Caki2 (cell line): ENCODE measurements around the gene LGALS9B. TPM values are rescaled to one million over a fixed set of nuclear protein-coding genes. Genes with fewer than 3 reads are reported as not detected.
"Not testable (repeated sequence)": the region's sequence is repeated elsewhere in the genome, so short reads cannot be mapped to it uniquely, and the experiment has no call there.

Experiments used
- DNase-seq: peaks from one replicate; pipeline ENCODE4 v3.0.0-alpha.2; 2015; ENCODE audit warnings: low read depth
- in situ Hi-C: cut with HindIII; loops from 2 replicates; pipeline ENCODE4 v1.10.0; 2016; ENCODE audit warnings: low sequenced_read_pairs, low pct_unique_long_range_greater_than_20kb, mixed read lengths
- total RNA-seq: library from RNA; depleted of rRNA; stranded (reverse); fragments of >200 nt; shearing (Covaris generic); gene quantifications from 2 replicates; pipeline ENCODE4 v1.2.3, GENCODE V29; 2014; ENCODE audit warnings: low replicate concordance

Gene LGALS9B
- total RNA-seq, 1 experiment from 2014 or later: 0.54 TPM

DNA sequence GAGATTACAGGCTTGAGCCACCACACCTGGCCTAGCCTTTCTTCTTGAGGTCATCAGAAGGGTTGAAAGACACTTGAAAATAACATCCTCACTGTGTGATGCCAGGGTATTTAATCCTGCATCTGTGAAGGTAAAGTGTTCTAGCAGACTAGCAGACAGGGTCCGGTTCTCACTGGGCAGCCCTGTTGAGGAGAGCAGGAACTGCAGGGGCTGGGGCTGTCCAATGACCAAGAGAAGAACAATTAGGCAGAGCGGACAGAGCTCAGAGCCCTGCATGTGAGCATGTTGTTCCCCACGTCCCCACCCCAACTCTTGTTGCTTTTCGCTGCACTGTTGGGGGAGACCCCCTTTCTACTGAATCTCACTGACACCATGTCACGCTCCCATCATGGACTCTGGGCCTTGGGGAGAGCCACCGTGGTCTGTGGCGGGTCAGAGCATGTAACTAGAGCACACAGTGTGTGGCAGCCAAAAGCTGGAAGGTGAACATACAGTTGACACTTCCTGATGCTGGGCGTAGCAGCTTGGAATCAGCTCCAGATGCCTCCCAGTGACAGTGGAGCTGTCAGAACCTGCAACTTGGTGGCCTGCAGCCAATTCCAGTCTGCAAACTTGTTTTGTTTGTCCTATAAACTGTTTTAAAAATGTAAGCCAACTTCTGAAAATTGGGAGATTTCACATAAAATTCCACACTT, 7.9 kb upstream of the LGALS9B start:
- DNase-seq, in situ Hi-C loops: not testable (repeated sequence)

DNA sequence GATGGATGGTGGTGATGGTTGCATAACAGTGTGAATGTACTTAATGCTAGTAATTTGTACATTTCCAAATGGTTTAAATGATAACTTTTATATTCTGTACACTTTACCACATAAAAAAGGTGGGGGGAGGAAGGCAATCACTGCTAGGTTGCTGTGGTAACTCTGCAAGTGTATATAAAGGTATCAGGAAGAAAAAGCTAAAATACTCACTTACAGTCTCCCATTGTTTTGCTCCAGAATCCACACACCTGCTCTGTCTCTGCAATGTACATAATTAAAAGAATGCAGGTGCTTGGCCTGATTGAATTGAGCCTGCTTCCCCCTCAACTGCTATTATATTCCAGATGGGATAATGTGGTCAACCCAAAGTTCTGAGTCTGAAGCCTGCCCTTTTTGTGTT, 6.7 kb upstream of the LGALS9B start:
- in situ Hi-C loops, DNase-seq: not testable (repeated sequence)

DNA sequence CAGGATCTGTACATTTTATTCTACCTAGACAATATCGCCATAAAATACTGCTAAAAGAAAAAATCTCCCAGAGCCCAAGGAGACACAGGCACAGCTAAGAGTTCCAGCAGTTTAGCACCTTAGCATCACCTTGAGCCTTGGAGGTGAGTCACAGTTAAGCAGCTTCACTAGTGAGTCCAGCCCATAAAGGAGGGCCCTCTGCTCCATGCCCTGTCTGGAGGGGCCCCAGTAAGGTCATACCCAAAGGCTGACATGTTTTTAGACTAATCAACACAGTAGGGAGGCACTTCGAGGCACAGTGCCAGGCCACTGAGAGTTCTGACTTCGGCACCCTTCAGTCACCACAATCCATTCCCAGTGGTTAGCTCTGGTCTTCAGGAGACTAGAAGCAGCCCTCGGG, 2.6 kb upstream of the LGALS9B start:
- in situ Hi-C loops: not testable (repeated sequence)

DNA sequence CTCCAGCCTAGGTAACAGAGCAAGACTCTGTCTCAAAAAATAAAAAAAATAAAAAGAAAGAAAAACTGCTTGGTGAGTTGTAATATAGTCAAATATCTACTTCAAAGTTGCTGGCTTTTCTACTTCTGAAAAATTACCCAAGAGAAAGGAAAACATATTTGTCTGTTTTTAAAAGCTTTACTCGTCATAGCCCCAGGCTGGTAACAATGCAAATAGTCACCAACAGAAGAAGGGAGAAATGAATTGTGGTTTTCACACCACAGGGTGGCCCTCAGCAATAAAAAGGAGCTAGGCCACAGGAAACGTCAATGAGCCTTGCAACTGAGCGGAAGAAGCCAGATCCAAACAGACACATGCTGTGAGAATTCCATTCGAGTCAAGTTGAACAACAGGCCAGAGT, 1.8 kb upstream of the LGALS9B start:
- in situ Hi-C loops, DNase-seq: not testable (repeated sequence)

More for the DNA sequence above, 2.6 kb upstream of the LGALS9B start:
- not testable (repeated sequence) for DNase-seq

DNA sequence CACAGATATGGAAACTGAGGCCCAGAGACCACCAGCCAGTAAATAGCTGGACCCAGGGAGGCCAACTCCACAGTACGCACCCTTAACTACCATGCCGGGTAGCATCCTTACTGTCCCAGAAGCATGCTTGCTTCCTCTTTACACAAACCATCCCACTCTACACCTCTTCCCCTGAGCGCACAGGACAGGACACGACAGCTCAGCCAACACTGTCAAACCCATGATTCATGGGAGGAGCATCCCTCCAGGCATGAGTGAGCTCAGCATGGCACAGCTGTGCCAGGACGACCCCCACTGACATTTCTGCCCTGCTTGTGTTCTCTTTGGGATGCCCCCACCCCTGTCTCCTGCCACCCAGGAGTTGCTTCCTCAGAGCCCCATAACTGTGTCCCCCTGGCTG, 340 bp downstream of the LGALS9B start:
- DNase-seq, in situ Hi-C loops: not testable (repeated sequence)

DNA sequence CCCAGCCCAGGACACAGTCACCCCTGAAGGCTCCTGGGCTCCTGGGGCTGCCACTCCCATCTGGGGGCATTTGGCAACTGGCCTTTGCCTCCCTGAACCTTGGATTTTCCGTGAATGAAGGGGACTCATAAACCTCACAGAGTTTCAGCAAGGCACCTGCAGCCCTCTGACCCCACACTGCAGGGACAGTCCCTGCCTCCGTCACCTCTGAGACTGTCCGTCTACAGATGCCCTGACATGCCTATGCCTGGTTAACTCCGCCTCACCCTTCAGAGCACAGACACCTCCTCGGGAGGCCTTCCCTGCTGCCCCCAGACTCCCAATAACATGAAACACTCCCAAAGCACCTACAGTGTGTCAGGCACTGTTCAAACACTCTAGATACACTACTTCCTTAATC, 786 bp downstream of the LGALS9B start:
- DNase-seq, in situ Hi-C loops: not testable (repeated sequence)

DNA sequence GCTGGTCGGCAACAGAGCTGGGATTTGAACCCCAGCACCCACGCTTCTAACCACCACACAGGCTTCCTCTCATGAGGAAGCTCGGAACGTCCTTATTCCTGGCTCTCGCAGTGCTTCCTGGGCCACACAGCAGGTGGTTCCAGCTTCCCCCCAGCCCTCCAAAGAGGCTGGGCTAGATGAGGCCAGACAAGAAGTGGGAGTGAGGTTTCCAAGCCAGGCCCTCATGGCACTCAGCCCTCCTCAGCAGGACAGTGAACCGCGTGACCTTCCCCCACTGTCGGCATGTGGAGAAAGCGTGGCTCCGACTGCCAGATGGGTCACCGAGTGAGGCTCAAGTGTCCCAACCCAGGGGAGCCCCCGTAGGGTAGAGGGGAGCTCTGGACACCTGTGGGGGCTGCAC, 1.8 kb downstream of the LGALS9B start:
- in situ Hi-C loops: not testable (repeated sequence)

DNA sequence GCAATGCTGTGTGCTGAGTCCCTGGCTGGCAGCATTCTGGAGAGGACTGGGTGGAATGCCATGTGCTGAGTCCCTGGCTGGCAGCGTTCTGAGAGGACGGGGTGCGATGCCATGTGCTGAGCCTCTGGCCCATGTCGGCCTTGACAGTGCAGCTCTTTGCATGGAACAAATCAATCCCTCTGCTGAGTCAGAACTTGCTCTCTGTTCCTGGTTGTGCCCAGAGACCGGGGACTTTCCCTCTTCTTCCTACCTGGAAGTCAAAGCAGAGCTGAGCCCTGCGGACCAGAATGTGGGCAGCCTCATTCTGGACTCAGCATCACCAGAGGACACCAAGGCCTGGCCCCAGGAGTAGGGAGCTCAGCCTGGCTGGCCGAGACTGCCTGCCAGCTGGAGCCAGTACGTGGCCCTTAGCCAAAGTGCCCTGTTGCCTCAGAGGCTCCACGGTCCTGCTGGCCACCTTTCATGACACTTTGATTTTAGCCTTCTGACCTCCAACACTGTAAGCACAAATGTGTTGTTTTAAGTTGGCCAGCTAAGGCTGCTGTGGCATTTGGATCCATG, 2.4 kb downstream of the LGALS9B start:
- in situ Hi-C loops: not testable (repeated sequence)

More for the DNA sequence above, 1.8 kb downstream of the LGALS9B start:
- not testable (repeated sequence) for DNase-seq

DNA sequence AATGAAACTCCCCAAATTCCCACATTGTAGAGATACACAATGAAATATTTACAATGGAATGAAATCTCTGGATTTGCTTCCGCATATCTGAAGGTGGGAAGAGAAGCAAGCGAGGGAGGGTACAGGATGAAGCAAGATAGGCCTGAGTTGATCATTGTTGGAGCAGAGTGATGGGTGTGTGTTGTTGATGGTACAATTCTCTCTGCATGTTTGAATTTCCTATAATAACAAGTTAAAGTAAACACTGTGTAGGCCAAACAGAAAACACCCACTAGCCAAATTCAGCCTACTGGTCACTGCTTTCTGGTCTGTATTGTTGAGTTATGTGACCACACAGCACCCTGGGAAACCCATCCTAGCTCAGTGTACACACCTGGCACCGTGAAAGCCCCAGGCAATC, 5.2 kb downstream of the LGALS9B start:
- DNase-seq, in situ Hi-C loops: not testable (repeated sequence)

More for the DNA sequence above, 2.4 kb downstream of the LGALS9B start:
- not testable (repeated sequence) for DNase-seq

DNA sequence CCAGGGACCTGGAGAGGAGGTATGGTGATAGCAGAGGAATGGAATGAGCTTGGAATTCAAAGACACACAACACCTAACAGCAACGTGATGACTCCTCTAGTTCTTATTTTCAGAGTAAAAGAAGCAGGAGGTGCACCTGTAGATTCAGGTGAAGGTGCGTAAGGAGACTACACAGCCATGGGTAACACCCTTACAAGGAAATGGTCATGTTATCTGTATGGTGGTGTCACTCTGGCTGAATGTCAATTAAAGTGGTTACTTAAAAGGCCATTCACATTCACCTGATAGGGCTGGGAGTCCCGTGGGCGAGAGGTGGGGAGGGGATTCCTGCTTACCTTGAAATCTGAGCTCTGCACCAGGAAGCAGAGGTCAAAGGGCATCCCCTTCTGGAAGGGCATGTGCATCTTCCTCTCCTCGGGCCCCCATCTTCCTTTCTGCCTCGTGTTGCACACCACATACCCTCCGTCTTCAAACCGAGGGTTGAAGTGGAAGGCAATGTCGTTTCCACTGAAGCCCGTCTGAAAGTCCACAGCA, 9.4 kb downstream of the LGALS9B start:
- in situ Hi-C loops: not testable (repeated sequence)

DNA sequence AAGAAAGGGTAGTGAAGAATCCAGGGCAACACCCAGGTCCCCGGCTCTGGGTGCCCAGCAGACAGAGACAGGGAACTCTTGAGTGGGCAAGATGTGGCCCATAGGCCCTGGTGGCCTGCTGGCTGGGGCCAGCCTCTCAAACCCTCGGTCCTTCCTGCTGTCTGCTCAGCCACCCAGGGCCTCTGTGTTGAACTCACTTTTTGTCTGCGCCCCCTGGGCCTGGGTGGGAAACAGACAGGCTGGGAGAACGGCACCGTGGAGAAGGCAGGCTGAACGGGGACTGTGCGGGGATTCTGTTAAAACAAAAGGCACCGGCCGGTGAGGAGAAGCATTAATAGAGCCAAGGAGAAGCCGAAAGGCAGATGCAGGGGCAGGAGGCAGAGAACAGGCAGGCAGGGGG, 12.2 kb downstream of the LGALS9B start:
- in situ Hi-C loops, DNase-seq: not testable (repeated sequence)

More for the DNA sequence above, 9.4 kb downstream of the LGALS9B start:
- not testable (repeated sequence) for DNase-seq

DNA sequence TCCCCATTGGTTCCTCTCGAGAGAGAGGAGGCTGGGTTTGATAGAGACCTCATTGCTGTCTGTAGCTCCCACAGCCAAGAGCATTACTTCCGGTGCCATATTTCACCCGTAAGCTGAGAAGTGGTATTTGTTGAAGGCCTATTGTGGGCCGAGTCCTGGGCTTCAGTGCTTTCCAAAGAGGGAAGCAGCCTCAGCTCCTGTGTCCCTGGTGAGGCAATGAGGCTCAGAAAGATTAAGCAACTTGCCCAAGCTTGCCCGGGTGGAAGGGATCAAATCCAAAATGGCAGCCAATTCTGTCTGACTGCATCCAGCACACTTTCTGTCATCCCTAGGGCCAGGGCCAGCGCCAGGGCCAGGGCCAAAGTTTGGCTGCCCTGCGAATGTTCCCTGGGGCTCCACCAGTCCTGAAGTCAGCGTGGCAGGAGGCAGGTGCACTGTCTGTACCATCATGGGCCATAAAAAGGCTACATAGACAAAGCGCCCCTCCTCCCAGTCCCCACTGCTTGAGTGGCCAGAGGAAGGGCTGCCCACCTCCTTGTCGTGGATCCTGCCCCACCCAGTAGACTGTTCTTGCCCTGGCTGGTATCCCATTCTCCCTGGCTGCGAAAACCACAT, 13.4 kb downstream of the LGALS9B start:
- in situ Hi-C loops: not testable (repeated sequence)

DNA sequence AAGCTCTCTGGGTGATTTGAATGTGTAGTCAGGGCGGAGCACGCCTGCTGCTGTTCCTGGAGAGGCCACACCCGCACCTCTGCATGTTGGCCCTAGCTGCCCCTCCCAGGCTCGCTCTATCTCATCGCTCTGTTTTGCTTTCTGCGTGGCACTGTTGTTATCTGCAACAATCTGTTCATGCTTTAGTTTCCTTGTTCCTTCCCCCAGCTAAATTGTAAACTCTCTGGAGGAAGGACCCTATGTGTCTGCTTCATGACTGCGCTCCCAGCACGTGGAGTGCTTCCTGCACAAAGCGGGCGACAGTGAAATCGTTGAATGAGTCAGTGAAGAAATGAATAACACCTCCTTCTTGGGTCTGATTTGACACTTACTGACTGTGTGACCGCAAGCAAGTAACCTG, 16.5 kb downstream of the LGALS9B start:
- in situ Hi-C loops, DNase-seq: not testable (repeated sequence)

More for the DNA sequence above, 13.4 kb downstream of the LGALS9B start:
- not testable (repeated sequence) for DNase-seq

DNA sequence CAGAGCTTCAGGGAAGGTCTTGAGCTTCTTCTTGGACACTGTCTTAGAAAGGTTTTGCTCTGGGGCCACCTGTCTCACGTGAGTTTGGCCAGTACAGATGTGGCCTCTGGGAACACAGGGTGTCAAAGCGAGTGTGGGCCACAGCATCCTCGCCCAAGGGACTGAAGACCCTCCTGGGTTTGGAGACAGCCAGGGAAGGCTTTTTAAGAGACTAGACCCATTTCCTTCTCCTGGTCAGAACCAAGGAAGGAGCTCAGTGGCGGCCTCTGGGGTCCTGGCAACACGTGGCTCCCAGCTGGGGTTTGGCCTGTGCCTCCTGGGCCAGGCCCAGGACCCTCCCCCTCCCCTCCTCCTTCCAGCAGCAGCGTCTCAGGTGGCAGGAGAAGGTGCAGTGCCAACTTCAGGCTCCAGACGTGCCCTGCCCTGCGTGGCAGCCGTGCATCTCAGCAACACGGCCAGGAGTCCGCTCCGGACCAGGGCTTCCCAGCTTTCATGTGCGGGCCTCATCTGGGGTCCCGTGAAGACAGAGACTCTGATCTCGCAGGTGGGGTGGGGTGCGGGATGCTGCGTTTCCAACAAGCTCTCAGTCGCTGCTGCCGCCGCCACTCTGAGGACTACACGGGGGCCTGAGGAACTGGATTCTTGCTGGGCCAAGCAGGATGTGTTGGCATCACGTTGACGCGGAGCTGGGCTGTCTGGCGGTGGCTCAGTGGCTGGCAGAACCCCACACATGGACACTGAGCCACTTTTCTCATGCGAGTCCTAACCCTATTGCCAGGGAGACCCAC, 19.6 kb downstream of the LGALS9B start:
- in situ Hi-C loops, DNase-seq: not testable (repeated sequence)

DNA sequence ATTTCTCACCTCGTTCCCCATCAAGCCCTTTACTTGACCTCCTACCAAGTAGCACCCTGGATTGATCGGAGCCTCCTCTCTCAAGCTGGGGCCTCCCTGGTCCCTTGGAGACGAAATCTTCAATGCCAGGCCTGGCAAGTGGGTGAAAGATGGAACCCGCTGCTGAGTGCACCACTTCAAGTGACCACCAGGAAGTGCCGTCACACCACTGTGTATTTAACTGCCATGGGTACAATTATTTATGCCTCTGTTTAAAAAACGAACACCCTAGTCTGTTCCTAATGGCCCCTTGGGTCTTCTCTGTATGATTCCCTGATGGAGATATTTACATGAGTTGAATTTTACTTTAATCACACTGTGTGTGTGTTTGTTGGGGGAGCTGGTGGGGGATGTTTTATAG, 20.4 kb downstream of the LGALS9B start:
- DNase-seq, in situ Hi-C loops: not testable (repeated sequence)

DNA sequence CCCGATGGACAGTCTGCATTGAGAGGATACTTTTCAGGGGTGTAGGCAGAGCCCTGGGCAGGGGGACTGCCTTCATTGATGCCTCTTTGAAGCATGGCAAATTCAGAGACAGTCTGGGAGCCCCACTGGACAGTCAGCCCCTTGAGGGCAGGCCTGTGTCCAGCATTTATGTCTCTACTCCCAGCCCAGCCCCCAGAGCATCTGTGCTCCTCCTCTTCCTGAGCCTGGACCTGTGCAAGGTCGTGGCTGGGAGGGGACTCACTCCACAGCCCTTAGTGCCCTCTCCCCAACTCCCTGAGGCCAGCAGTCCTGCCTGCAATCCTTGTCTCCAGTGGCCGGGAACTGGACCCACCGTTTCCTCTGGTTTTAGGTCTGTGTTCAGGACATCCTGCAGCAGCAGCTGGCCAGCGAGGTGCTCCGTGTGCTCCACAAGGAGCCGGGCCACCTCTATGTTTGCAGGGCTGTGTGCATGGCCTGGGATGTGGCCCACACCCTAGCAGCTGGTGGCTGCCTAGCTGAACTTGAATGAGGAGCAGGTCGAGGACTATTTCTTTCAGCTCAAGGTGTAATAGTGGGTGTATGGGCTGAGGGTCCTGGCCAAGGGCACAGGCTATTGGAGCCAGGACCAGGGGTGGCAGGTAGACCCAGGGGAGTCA, 22.6 kb downstream of the LGALS9B start:
- DNase-seq, in situ Hi-C loops: not testable (repeated sequence)

DNA sequence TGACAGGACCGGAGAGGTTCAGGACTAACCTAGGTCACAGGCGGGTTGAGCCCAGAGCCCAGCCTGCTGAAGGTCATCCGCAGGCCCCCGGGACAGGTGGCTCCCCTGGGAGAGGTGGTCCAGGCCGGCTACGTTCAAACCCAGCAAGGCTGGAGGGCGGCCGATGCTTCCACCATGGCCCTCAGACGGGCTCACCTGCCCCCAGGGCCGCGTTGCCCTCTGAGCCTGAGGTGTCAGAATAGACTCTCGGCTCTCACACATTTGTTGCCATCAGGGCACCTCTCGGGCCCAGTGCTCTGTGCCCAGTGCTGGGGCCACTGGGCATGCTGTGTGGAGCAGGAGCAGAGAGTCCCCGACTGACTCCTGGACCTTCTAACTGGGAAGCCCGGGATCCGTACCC, 23.2 kb downstream of the LGALS9B start:
- in situ Hi-C loops, DNase-seq: not testable (repeated sequence)

DNA sequence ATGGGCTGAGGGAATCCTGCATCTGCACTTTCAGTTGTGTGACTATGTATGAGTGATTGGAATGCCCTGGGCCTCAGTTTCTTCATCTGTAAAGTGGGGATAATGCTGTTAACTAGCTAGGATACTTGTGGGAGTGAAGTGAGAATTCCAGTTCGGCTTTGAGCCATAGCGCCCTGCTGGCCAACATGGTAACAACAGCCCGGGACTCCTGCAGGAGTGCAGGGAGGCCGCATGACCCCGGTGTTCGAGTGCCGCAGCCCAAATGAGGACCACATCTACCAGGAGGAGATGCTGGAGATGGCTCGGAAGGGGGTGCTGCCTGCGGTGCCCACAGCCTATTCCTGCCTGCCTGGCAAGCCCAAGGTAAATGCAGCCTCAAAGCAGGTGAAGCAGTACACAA, 23.7 kb downstream of the LGALS9B start:
- in situ Hi-C loops, DNase-seq: not testable (repeated sequence)
